Measurements from ENCODE around the gene CELA2B. TPM values are rescaled to one million over a fixed set of nuclear protein-coding genes. Genes with fewer than 3 reads are reported as not detected.
"Not testable (repeated sequence)": the region's sequence is repeated elsewhere in the genome, so short reads cannot be mapped to it uniquely, and the experiment has no call there.

Gene CELA2B
- total RNA-seq, 2 experiments from 2014 or later = not detected

DNA sequence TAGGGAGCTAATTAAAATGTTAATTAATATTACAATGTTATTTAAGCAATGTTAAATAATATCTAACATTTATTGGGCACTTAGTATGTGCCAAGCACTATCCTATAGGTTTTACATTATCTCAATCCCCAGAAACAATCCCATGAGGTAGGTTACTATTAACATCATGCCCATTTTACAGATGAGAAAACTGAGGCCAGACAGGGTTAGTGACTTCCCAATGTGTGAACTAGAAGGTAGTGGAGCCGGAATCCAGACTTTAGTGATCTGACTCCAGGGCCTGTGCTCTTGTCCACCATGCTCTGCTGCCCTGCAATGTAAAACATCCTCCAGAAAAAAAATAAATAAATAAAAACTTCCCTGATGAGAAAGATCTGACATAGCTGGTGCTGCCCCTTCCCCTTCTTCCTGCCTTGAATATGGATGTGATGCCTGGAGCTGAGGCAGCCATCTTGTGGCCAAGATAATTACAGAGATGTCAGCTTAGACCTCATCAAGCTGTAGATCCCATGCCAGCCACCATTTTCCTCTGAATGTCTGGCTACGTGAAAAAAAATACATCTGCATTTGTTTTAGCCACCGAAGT, 26.9 kb upstream of the CELA2B start:
- Mint-ChIP-seq H3K27me3 (peaks cover 4% of the 10 kb centered on the region), H3K4me3 (no peak overlapping the region), H3K4me1 (ENCODE audit: low read depth) (no peaks in the 10 kb centered on the region), H3K36me3 (no peaks in the 10 kb centered on the region), H3K27ac (no peak overlapping the region), H3K9me3 (no peaks in the 10 kb centered on the region)
- intact Hi-C loops (cut with micrococcal nuclease) = no loop called here
- CTCF ChIA-PET = interaction anchor here (1.5 kb wide), 1 partner anchor 126 kb away, joined by 5 read pairs; no protein-coding TSS in a partner anchor
- DNase-seq = no peak
- POLR2A ChIA-PET = no interaction called here

DNA sequence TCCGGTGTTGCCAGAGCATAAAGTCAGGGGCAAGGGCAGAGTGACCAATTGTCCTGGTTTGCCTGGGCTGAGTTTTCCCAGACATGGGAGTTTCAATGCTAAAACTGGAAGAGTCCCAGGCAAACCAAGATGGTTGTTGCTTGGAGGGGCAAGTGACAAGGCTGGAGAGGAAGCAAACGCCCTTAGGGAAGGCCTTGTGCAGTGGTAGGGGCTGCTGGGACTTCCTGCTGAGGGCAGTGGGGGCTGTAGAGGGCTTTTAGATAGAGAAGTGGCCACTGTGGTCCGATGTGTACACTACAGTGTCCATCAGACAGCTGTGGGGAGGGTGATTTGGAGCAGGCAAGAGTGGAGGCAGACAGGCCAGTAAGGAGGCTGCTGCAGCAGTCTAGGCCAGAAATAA, 26.3 kb upstream of the CELA2B start:
- Mint-ChIP-seq H3K27me3 (peaks cover 4% of the 10 kb centered on the region), H3K27ac (no peak overlapping the region), H3K4me1 (ENCODE audit: low read depth) (no peaks in the 10 kb centered on the region), H3K36me3 (no peaks in the 10 kb centered on the region), H3K9me3 (no peaks in the 10 kb centered on the region), H3K4me3 (no peak overlapping the region)
- CTCF ChIA-PET = interaction anchor here (1.5 kb wide), 1 partner anchor 126 kb away, joined by 5 read pairs; no protein-coding TSS in a partner anchor
- DNase-seq = no peak
- intact Hi-C loops (cut with micrococcal nuclease) = no loop called here
- POLR2A ChIA-PET = no interaction called here

DNA sequence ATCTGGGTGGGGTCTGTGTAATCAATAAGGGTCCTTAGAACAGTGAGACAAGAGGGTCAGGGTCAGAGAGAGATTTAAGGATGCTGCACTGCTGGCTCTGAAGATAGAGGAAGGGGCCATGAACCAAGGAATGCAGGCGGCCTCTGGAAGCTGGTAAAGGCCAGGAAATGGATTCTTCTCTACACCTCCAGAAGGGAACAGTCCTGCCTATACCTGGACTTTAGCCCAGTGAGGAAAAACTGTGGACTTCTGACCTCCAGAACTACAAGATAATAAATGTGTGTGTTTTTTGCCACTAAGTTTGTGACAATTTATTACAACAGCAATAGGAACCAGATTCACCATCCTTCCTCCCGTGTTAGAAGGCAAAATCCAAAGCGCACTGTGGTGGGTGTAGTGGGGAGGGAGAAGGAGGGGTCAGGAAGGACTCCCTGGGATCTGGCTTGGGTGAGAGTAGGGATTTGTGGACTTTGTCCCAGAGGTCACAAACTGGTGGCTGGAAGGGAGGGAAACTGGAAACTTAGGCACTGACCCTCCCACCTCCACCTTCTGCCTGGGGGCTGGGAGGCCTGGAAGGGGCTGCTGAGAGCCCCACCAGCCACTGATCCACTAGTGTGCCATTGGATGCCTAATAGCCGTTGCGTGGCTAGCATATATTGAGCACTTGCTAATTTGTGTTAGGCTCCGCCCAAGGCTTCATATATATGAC, 24.7 kb upstream of the CELA2B start:
- no peaks in the 10 kb centered on the region for H3K4me1 Mint-ChIP-seq (ENCODE audit: low read depth)
- H3K36me3 Mint-ChIP-seq = no peaks in the 10 kb centered on the region
- H3K27ac Mint-ChIP-seq = no peak overlapping the region
- intact Hi-C loops (cut with micrococcal nuclease) = no loop called here
- ChIA-PET POLR2A (no interaction called here), CTCF (no interaction called here)
- DNase-seq = no peak
- H3K27me3 Mint-ChIP-seq = peaks cover 2% of the 10 kb centered on the region
- H3K4me3 Mint-ChIP-seq = no peak overlapping the region
- H3K9me3 Mint-ChIP-seq = no peaks in the 10 kb centered on the region

DNA sequence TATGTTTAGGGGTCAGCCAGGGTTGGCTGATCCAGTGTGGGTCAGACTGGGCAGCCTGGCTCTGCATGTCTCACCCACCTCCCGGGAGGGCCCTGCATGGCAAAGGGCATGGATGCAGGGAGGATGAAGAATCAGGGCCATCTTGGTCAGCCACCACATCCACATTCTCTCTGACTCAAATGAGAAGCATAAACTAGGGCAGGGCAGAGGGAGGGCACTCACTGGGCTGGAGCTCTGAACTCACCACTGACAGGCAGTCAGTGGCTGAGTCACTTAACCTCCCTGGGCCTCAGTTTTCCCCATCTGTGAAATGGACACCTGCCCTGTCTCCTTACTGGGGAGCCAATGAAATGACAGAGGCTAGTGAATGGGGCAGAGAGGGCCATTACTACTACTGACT, 23.7 kb upstream of the CELA2B start:
- ChIA-PET CTCF (no interaction called here), POLR2A (no interaction called here)
- Mint-ChIP-seq H3K4me3 (no peak overlapping the region), H3K36me3 (no peaks in the 10 kb centered on the region), H3K27ac (no peak overlapping the region), H3K27me3 (peaks cover 2% of the 10 kb centered on the region), H3K9me3 (no peaks in the 10 kb centered on the region), H3K4me1 (ENCODE audit: low read depth) (no peaks in the 10 kb centered on the region)
- intact Hi-C loops (cut with micrococcal nuclease) = no loop called here
- DNase-seq = no peak

DNA sequence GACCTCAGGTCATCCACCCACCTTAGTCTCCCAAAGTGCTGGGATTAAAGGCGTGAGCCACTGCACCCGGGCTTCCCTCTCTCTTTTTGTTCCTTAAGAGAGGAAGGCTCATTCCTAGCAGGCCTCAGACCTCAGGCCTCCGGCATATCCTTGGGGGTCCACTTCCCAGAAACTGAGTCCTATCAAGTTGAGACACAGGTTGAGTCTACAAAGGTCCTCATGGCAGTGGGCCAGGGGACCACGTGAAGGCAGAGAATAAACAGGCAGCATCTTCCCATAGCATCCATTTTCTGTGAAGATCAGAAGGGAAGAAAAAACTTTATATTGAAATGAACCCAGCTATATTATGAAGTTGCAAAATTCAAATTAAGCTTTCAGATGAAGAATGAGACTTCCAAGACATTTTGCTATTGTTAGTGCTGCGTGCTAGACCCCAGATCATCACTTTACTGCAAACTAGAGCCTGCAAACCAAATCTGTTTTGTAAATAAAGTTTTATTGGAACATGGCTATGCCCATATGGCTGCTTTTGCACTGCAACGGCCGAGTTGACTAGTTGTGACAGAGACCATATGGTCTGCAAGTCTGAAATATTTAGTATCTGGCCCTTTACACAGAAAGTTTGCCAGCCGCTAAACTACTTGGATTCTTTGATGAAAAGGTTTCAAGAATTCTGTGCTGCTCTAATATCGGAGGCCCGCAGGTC, 22.9 kb upstream of the CELA2B start:
- POLR2A ChIA-PET = no interaction called here
- no peaks in the 10 kb centered on the region for H3K9me3 Mint-ChIP-seq

DNA sequence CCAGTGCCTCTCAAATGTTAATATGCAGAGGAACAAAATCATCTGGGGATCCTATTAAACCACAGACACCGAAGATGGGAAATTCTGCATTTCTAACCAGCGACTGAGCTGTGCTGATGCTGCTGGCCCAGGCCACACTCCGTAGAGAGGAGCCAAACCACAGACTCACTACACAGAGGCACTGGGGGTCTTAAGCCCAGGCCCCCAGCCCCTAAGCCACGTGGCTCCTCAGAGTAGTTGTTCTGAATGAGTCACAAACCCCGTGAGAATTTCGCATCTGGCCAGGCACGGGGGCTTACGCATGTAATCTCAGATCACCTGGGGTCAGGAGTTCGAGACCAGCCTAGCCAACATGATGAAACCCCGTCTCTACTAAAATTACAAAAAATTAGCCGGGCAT, 22.2 kb upstream of the CELA2B start:
- Mint-ChIP-seq H3K27me3 (peaks cover 2% of the 10 kb centered on the region), H3K4me1 (ENCODE audit: low read depth) (no peaks in the 10 kb centered on the region), H3K4me3 (no peak overlapping the region), H3K36me3 (no peaks in the 10 kb centered on the region), H3K9me3 (no peaks in the 10 kb centered on the region), H3K27ac (no peak overlapping the region)
- intact Hi-C loops (cut with micrococcal nuclease) = no loop called here
- CTCF ChIA-PET = no interaction called here
- POLR2A ChIA-PET = no interaction called here
- DNase-seq = no peak

More for the DNA sequence above, 22.9 kb upstream of the CELA2B start:
- DNase-seq = no peak
- intact Hi-C loops (cut with micrococcal nuclease) = no loop called here
- Mint-ChIP-seq H3K4me1 (ENCODE audit: low read depth) (no peaks in the 10 kb centered on the region), H3K36me3 (no peaks in the 10 kb centered on the region), H3K27me3 (peaks cover 2% of the 10 kb centered on the region), H3K27ac (no peak overlapping the region), H3K4me3 (no peak overlapping the region)
- CTCF ChIA-PET = no interaction called here

DNA sequence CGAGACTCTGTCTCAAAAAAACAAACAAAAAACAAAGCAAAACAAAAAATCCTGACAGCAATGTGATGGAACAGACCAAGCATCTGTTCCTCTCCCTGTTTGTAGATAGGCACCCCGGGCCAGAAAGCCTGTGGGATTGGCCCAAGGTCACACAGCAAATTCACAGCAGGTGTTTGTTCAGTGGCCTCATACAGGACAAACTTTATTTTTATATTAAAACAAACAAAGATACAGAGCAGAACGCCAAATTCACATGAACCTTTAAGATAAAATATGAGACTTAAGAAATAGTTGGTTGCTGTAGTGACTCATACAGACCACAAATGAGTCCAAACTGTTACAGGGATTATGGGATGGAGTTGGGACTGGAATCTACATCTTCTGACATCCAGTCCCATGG, 21.6 kb upstream of the CELA2B start:
- intact Hi-C loops (cut with micrococcal nuclease) = no loop called here
- Mint-ChIP-seq H3K36me3 (no peaks in the 10 kb centered on the region), H3K27ac (no peak overlapping the region), H3K9me3 (no peaks in the 10 kb centered on the region), H3K4me1 (ENCODE audit: low read depth) (no peaks in the 10 kb centered on the region), H3K4me3 (no peak overlapping the region), H3K27me3 (peaks cover 2% of the 10 kb centered on the region)
- DNase-seq = no peak
- POLR2A ChIA-PET = no interaction called here
- CTCF ChIA-PET = no interaction called here

DNA sequence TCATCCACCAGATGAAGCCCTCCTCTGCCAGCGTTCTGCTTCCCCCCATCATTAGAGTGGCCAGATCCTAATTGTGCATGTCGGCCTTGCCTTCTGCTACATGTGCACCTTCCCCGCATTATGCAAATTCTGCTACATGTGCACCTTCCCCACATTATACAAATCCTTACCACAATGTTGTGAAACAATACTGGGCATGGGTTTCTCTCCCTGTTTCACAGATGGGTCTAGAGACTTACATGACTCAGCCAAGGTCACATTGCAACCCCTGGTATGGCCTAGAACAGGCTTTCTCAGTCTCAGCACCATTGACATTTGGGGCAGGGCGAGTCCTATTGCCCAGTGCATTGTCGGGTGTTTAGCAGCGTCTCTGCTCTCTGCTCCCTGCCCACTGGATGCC, 20.4 kb upstream of the CELA2B start:
- peaks cover 5% of the 10 kb centered on the region for H3K27me3 Mint-ChIP-seq
- no peaks in the 10 kb centered on the region for H3K4me1 Mint-ChIP-seq (ENCODE audit: low read depth)
- DNase-seq = no peak
- no peaks in the 10 kb centered on the region for H3K9me3 Mint-ChIP-seq
- H3K36me3 Mint-ChIP-seq = no peaks in the 10 kb centered on the region
- POLR2A ChIA-PET = no interaction called here
- intact Hi-C loops (cut with micrococcal nuclease) = no loop called here
- no peak overlapping the region for H3K4me3 Mint-ChIP-seq
- CTCF ChIA-PET = no interaction called here
- H3K27ac Mint-ChIP-seq = no peak overlapping the region

DNA sequence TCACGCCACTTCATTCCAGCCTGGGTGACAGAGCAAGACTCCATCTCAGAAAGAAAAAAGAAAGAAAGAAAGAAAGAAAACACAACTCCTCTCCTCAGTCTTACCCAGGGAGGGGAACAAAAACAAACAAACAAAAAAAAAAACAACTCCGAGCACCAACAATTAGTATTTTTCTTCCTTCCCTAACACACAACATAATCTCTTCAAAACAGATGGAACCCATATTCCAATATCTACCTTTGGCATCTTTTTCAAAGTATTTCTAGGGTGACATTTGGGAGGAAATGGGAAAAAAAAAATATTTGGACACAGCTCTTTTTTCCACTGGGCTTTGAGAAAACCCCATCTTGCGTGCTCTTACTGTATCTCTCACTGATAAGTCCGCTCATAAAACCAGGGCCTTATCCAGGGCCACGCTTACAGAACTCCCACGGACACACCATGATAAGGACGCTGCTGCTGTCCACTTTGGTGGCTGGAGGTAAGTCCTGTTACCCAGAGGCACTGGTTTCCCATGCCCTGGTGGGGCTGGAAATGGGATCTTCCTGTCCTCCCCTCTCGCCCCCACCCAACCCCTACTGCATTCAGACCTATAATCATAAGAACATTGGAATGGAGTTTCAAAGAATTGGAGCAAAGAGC, 19.5 kb upstream of the CELA2B start, which contains the start of gene CELA2A:
Gene CELA2A (plus strand): TSS at position 420 of the 642 bp plus-strand sequence. CDS start 22 bp downstream, at position 442.
- Mint-ChIP-seq H3K4me3 (no peak within 1 kb of the TSS), H3K27ac (no peak within 1 kb of the TSS), H3K36me3 (no peaks in the 10 kb centered on the region), H3K27me3 (peaks cover 3% of the 10 kb centered on the region), H3K4me1 (ENCODE audit: low read depth) (no peaks in the 10 kb centered on the region), H3K9me3 (no peaks in the 10 kb centered on the region)
- POLR2A ChIA-PET = no interaction called here
- DNase-seq = no peak
- intact Hi-C loops (cut with micrococcal nuclease) = no loop called here
- CTCF ChIA-PET = no interaction called here

DNA sequence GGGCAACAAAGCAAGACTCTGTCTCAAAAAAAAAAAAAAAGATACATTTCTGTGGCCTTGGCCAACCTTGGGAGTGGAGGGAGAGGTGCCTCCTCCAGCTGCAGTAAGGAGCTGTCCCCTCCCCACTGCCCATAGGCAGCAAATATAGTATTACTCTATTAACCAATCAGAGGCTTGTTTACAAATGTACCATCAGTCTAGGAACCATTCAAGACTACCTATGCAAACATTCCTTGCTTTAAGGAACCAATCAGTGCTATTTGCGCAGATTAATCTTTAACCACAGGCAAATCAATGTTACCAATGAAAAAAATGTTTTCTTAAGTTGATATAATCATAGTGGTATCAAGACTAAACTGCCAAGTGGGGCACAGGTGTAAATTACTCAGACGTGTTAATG, 18.3 kb upstream of the CELA2B start:
- intact Hi-C loops (cut with micrococcal nuclease) = no loop called here
- DNase-seq = no peak
- Mint-ChIP-seq H3K36me3 (no peaks in the 10 kb centered on the region), H3K27me3 (peaks cover 3% of the 10 kb centered on the region), H3K4me1 (ENCODE audit: low read depth) (no peaks in the 10 kb centered on the region), H3K9me3 (no peaks in the 10 kb centered on the region), H3K27ac (no peak overlapping the region), H3K4me3 (no peak overlapping the region)
- CTCF ChIA-PET = no interaction called here
- POLR2A ChIA-PET = interaction anchor here (0.6 kb wide), 1 partner anchor 205 kb away, joined by 5 read pairs; no protein-coding TSS in a partner anchor

DNA sequence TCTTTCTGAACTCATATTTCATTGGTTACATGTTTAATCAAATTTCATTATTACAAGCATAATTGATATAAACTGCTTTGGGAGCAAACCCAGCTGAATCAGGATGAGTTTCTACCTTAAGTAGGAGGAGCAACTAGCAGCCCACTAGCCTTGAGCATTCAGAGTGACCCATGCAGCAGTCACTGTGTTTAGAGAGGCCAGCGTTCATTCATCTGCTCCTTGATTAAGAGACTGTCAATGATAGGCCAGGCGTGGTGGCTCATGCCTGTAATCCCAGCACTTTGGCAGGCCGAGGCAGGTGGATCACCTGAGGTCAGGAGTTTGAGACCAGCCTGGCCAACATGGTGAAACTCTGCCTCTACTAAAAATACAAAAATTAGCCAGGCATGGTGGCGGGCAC, 17.5 kb upstream of the CELA2B start:
- H3K9me3 Mint-ChIP-seq; H3K27ac Mint-ChIP-seq; DNase-seq; intact Hi-C loops (cut with micrococcal nuclease); H3K36me3 Mint-ChIP-seq; CTCF ChIA-PET; POLR2A ChIA-PET; H3K4me3 Mint-ChIP-seq; H3K27me3 Mint-ChIP-seq; H3K4me1 Mint-ChIP-seq (ENCODE audit: low read depth): not testable (repeated sequence)
